CD4-positive, alpha-beta T cell treated with Interleukin-2 at 100 ng/mL for 4 hours (primary cell): ENCODE results near the gene MISFA.
A peak's percentile ranks its signal among the peaks of the same experiment; 100 is the strongest.
"Not testable (repeated sequence)": the region's sequence is repeated elsewhere in the genome, so short reads cannot be mapped to it uniquely, and the experiment has no call there.

ENCODE experiments used
- DNase-seq: peaks from one replicate; pipeline ENCODE4 v3.0.0-alpha.2; 2020; ENCODE audit warnings: low spot score

MISFA gene

GRCh38 chr11:18617688-18618341 lies 18.2 kb downstream of the MISFA start:
- DNase-seq, result peak; percentile 75

DNA sequence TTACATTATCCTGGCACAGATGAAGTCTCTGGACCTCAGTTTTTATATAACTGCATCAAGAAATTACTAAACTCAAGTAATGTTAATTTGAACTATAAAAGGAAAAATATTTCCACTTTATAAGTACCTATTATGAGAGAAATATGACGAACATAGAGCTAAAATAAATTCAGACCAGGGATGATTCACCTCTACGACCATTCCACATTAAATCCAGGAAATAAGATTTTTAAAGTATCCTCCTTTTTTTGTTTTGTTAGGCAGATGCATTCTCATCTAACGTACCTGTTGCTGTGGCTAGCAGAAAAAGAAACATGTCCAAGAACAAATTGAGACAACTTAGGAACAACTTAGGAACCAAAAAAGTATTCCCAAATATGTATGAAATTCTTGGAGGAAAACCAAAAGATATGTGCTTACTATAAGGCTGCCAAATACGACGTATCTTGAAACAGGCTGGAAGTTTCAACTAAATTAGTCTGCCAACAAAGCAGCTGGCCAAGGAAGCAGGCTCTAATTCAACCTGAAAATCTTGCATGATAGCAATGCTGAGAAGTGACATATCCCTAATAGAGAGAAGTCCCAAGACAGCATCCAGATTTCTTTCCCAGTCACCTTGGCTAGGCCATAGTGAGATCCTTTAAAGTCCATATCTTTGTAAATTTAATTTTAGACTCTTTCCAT lies 18.9 kb downstream of the MISFA start:
- DNase-seq, result no peak

DNA sequence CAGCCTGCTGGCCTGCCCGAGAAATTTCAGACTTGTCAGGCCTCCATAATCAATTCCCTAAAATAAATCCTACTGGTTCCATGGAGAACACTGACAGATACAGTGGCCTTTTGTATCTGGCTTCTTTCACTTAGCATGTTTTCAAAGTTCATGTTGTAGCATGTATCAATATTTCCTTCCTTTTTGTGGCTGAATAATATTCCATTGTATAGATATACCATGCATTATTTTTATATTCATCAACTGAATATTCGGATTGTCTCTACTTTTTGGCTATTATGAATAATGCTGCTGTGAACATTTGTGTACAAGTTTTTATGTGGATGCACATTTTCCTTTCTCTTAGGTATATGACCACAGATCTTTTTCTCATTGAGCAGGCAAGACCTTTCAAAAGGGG lies 24.1 kb downstream of the MISFA start:
- DNase-seq, result no peak

DNA sequence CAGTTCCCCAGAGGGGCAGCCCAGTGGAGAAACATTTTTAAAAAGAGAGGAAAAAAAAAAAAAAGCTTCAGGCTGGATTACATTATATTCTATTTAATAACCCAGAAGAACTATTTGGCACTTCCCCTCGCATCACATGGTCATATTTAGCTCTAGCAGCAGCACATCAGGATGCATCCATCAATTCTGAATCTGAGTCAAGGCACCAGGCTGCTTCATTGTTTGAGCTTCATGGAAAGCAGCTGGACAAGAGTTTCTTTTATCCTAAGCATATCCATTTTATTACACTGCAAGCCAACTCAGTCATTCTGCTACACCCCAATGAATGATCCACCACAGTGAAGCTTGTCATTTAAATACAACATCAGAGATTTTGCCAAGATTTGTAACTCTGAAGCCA lies 24.6 kb downstream of the MISFA start:
- no peak for DNase-seq

GRCh38 chr11:18632841-18633240 lies 33.3 kb downstream of the MISFA start:
- peak; percentile 18 for DNase-seq

DNA sequence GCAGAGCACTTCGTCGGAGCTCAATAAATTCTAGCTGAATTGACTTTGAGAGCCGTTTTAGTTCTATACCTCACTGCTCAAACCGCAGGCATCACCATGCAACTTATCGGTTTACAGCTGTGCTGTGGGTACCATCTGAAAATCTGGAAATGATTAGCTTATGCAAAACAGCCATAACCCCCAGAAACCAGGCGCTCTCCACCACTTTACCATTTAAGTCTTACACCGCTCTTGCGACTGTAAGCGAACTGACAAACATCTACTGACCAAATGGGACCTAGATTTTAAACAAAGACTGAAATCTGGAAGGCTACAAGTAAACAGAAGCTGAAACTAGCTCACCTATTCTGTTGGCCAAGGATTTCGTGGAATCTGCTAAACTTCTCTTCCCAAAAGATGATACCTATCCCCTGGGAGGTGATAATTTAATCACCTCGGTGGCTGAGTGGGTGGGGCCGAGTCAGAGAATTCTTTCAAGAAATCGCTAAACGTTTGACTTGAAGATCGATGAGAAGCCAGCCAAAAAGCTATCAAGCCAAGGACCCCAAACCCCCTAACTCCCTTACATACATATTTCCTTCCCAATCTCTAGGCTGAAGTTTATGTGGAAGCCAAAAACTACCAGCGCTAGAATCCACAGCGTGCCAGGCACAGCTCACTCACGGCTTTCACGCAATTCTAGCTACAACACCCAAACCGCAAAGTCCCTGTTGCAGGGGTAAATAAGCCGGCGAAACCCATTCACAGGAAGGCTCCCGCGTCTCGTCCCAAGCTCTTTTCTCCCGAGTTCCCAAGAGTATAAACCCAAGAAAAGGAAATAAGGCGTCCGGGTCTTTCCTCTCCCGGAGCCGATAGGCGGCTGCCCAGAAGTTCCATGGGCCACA lies 33.9 kb downstream of the MISFA start:
- DNase-seq, result peak; percentile 20

DNA sequence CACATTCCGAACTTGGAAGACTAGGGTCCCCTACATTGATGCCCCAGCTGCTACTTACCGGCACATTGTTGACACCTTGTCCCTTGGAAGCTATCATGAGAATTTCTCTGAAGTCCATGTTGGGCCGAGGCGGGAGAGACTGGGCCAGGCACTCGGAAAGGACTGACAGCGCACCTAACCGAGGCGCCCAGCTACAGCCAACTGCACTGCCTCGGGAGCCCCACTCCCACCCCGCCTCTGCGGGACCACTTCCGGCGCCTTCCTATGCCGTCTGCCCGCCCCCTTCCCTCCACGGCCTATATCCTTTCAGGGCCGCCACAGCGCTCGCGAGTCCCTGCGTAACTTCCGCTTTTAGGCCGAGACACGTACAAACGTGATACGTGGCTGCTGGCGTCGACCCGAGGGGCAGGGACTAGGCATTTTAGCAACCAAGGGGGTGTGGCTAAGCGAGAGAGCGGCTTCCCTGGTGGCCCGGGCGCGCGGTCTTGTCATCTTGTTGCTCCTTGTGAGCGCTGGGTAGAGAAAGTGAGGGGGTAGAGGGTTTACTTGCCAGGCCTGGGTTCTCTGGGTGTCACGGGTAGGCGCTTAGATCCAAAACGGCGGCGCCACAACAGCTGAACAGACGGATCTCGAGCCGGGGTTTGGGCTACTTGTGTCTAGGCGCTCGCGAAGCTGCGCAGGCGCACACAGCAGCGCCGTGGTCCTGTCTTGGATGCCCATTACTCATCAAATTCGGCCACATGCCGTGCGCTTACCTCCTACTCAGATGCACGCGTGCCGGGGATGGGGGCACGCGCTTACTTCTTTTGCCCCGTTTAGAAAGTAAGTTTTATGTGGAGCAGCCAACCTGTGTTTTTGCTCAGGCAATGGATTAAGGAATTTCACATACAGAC lies 34.8 kb downstream of the MISFA start, which contains the start of gene SPTY2D1:
SPTY2D1 (minus strand) TSS at position 203 of the 893 bp plus-strand sequence; CDS start at position 118, 85 bp downstream.
- peak; percentile 98 for DNase-seq

GRCh38 chr11:18641677-18642076 lies 42.1 kb downstream of the MISFA start:
- no peak for DNase-seq

DNA sequence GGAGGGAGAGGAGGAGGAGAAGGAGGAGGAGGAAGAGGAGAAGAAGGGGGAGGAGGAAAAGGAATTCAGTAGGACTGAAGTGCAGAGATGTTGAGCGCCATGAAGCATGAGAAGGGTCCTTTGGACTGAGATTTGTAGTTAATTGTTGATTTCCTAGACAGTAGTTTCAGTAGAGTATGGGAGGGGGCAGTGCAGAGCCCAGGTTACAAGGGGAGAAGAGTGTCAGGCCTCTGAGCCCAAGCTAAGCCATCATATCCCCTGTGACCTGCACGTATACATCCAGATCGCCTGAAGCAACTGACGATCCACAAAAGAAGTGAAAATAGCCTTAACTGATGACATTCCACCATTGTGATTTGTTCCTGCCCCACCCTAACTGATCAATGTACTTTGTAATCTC lies 43.4 kb downstream of the MISFA start:
- DNase-seq, result not testable (repeated sequence)

DNA sequence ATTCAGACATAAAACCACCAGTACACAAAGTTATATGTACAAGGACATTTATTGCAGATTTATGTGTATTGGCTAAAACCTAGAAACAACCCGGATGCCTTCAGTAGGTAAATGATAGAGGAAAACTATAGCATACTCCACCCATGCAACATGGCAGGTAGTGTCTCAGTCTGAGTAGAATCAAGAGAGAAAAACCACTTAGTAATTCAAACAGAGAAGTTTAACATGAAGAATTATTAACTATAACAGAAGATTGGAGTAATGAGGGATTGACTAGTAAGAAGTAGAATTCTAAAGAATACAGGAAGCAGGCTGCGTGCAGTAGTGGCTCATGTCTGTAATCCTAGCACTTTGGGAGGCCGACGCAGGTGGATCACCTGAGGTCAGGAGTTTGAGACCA lies 50.8 kb downstream of the MISFA start:
- no peak for DNase-seq

GRCh38 chr11:18650859-18651557 lies 51.4 kb downstream of the MISFA start:
- DNase-seq, result peak; percentile 64
